Measurements from ENCODE around the gene BMF.
"Not testable (repeated sequence)": the region's sequence is repeated elsewhere in the genome, so short reads cannot be mapped to it uniquely, and the experiment has no call there.

Gene BMF

GRCh38 chr15:40115106-40115505, 6.4 kb upstream of the BMF start:
- not testable (repeated sequence) for H2BK15ac ChIP-seq (ENCODE audit: low read depth, poor library complexity, severe bottlenecking); H2BK120ac ChIP-seq (ENCODE audit: low read depth, low read length); H3K18ac ChIP-seq (ENCODE audit: low read depth in 1 of 2, low read length in 2 of 2); H3K4ac ChIP-seq (ENCODE audit: low read depth in 1 of 2, low read length in 2 of 2); H2AK5ac ChIP-seq (ENCODE audit: low read length, severe bottlenecking); H2BK5ac ChIP-seq (ENCODE audit: low read depth, low read length, poor library complexity, severe bottlenecking); H3K4me2 ChIP-seq (ENCODE audit: low read length, poor library complexity, severe bottlenecking); H2BK12ac ChIP-seq (ENCODE audit: low read length in 2 of 2); H3K4me1 ChIP-seq (ENCODE audit: control insufficient read depth, insufficient read depth, low read depth, low read length); H3K4me3 ChIP-seq (ENCODE audit: insufficient read depth in 1 of 2, low read depth in 1 of 2, low read length in 2 of 2); H3K9ac ChIP-seq (ENCODE audit: low read length); H3K14ac ChIP-seq (ENCODE audit: low read length in 2 of 2); H3K9me3 ChIP-seq (ENCODE audit: control insufficient read depth, low read length); H3K27ac ChIP-seq (ENCODE audit: low read length, poor library complexity, severe bottlenecking); H3K36me3 ChIP-seq (ENCODE audit: control insufficient read depth in 1 of 2, insufficient read depth in 2 of 2, low read depth in 1 of 2, low read length in 2 of 2); H2AFZ ChIP-seq (ENCODE audit: low read depth, low read length); H3K79me1 ChIP-seq (replicated peaks; ENCODE audit: low read length, poor library complexity, severe bottlenecking); H3K23ac ChIP-seq (ENCODE audit: low read length in 2 of 2); H4K91ac ChIP-seq (ENCODE audit: low read length); H4K8ac ChIP-seq (ENCODE audit: low read length); DNase-seq
- 94% methylated on average over 14 of the region's 14 CpGs for WGBS
- peaks cover 3 to 45% of the 10 kb centered on the region in 2 experiments for H3K27me3 ChIP-seq (ENCODE audit: control insufficient read depth in 1 of 2, insufficient read depth in 1 of 2, low read length in 2 of 2)

- H2BK15ac ChIP-seq (ENCODE audit: low read depth, poor library complexity, severe bottlenecking), result no peak overlapping the region
Observed at GRCh38 chr15:40114218-40114617, 5.5 kb upstream of the BMF start.

GRCh38 chr15:40112789-40113188, 4.1 kb upstream of the BMF start:
- Histone ChIP-seq H3K27ac (ENCODE audit: low read length, poor library complexity, severe bottlenecking) (no peak overlapping the region), H3K9me3 (ENCODE audit: control insufficient read depth, low read length) (no peaks in the 10 kb centered on the region), H3K4ac (ENCODE audit: low read depth in 1 of 2, low read length in 2 of 2) (no peak overlapping the region), H2BK12ac (ENCODE audit: low read length in 2 of 2) (no peak overlapping the region), H2BK15ac (ENCODE audit: low read depth, poor library complexity, severe bottlenecking) (no peak overlapping the region), H2BK5ac (ENCODE audit: low read depth, low read length, poor library complexity, severe bottlenecking) (no peak overlapping the region), H2AK5ac (ENCODE audit: low read length, severe bottlenecking) (no peak overlapping the region), H3K27me3 (ENCODE audit: control insufficient read depth in 1 of 2, insufficient read depth in 1 of 2, low read length in 2 of 2) (peaks cover 3 to 45% of the 10 kb centered on the region in 2 experiments), H3K4me3 (ENCODE audit: insufficient read depth in 1 of 2, low read depth in 1 of 2, low read length in 2 of 2) (no peak overlapping the region), H3K4me1 (ENCODE audit: control insufficient read depth, insufficient read depth, low read depth, low read length) (peaks cover 12% of the 10 kb centered on the region), H4K91ac (ENCODE audit: low read length) (peak overlapping the region; percentile 61), H2AFZ (ENCODE audit: low read depth, low read length) (no peak overlapping the region), H3K18ac (ENCODE audit: low read depth in 1 of 2, low read length in 2 of 2) (no peak overlapping the region), H3K9ac (ENCODE audit: low read length) (no peak overlapping the region), H2BK120ac (ENCODE audit: low read depth, low read length) (no peak overlapping the region), H3K79me1 (replicated peaks; ENCODE audit: low read length, poor library complexity, severe bottlenecking) (peaks cover 2% of the 10 kb centered on the region), H3K4me2 (ENCODE audit: low read length, poor library complexity, severe bottlenecking) (no peak overlapping the region), H3K14ac (ENCODE audit: low read length in 2 of 2) (no peak overlapping the region), H3K36me3 (ENCODE audit: control insufficient read depth in 1 of 2, insufficient read depth in 2 of 2, low read depth in 1 of 2, low read length in 2 of 2) (no peaks in the 10 kb centered on the region), H3K23ac (ENCODE audit: low read length in 2 of 2) (no peak overlapping the region), H4K8ac (ENCODE audit: low read length) (no peak overlapping the region)
- 87% methylated on average over 24 of the region's 24 CpGs for WGBS
- no peak for DNase-seq

More at GRCh38 chr15:40114218-40114617, 5.5 kb upstream of the BMF start:
- Histone ChIP-seq H3K4me3 (ENCODE audit: insufficient read depth in 1 of 2, low read depth in 1 of 2, low read length in 2 of 2) (no peak overlapping the region), H3K9me3 (ENCODE audit: control insufficient read depth, low read length) (no peaks in the 10 kb centered on the region), H2BK120ac (ENCODE audit: low read depth, low read length) (no peak overlapping the region), H3K14ac (ENCODE audit: low read length in 2 of 2) (no peak overlapping the region), H3K36me3 (ENCODE audit: control insufficient read depth in 1 of 2, insufficient read depth in 2 of 2, low read depth in 1 of 2, low read length in 2 of 2) (no peaks in the 10 kb centered on the region), H2AK5ac (ENCODE audit: low read length, severe bottlenecking) (no peak overlapping the region), H2BK12ac (ENCODE audit: low read length in 2 of 2) (no peak overlapping the region), H3K9ac (ENCODE audit: low read length) (no peak overlapping the region), H2BK5ac (ENCODE audit: low read depth, low read length, poor library complexity, severe bottlenecking) (no peak overlapping the region), H3K23ac (ENCODE audit: low read length in 2 of 2) (no peak overlapping the region), H3K79me1 (replicated peaks; ENCODE audit: low read length, poor library complexity, severe bottlenecking) (no peaks in the 10 kb centered on the region), H4K8ac (ENCODE audit: low read length) (no peak overlapping the region), H3K4me2 (ENCODE audit: low read length, poor library complexity, severe bottlenecking) (no peak overlapping the region), H2AFZ (ENCODE audit: low read depth, low read length) (no peak overlapping the region), H3K27me3 (ENCODE audit: control insufficient read depth in 1 of 2, insufficient read depth in 1 of 2, low read length in 2 of 2) (peaks cover 3 to 45% of the 10 kb centered on the region in 2 experiments), H3K27ac (ENCODE audit: low read length, poor library complexity, severe bottlenecking) (no peak overlapping the region), H3K18ac (ENCODE audit: low read depth in 1 of 2, low read length in 2 of 2) (no peak overlapping the region), H4K91ac (ENCODE audit: low read length) (no peak overlapping the region), H3K4ac (ENCODE audit: low read depth in 1 of 2, low read length in 2 of 2) (no peak overlapping the region), H3K4me1 (ENCODE audit: control insufficient read depth, insufficient read depth, low read depth, low read length) (peaks cover 11% of the 10 kb centered on the region)
- no peak for DNase-seq
- WGBS, result 100% methylated on average over 1 of the region's 2 CpGs

GRCh38 chr15:40111888-40112287, 3.2 kb upstream of the BMF start:
- H3K79me1 ChIP-seq (replicated peaks; ENCODE audit: low read length, poor library complexity, severe bottlenecking), result peaks cover 3% of the 10 kb centered on the region
- H3K4ac ChIP-seq (ENCODE audit: low read depth in 1 of 2, low read length in 2 of 2), result no peak overlapping the region
- H3K23ac ChIP-seq (ENCODE audit: low read length in 2 of 2), result no peak overlapping the region

More at GRCh38 chr15:40111888-40112287, 3.2 kb upstream of the BMF start:
- Histone ChIP-seq H4K91ac (ENCODE audit: low read length) (no peak overlapping the region), H2BK12ac (ENCODE audit: low read length in 2 of 2) (no peak overlapping the region), H3K27ac (ENCODE audit: low read length, poor library complexity, severe bottlenecking) (no peak overlapping the region), H3K4me3 (ENCODE audit: insufficient read depth in 1 of 2, low read depth in 1 of 2, low read length in 2 of 2) (no peak overlapping the region), H3K36me3 (ENCODE audit: control insufficient read depth in 1 of 2, insufficient read depth in 2 of 2, low read depth in 1 of 2, low read length in 2 of 2) (no peaks in the 10 kb centered on the region), H3K18ac (ENCODE audit: low read depth in 1 of 2, low read length in 2 of 2) (peak overlapping the region in 1 of 2 experiments; percentile 0), H3K27me3 (ENCODE audit: control insufficient read depth in 1 of 2, insufficient read depth in 1 of 2, low read length in 2 of 2) (peaks cover 3 to 40% of the 10 kb centered on the region in 2 experiments), H3K14ac (ENCODE audit: low read length in 2 of 2) (no peak overlapping the region), H2AK5ac (ENCODE audit: low read length, severe bottlenecking) (no peak overlapping the region), H2BK5ac (ENCODE audit: low read depth, low read length, poor library complexity, severe bottlenecking) (no peak overlapping the region), H3K9ac (ENCODE audit: low read length) (no peak overlapping the region), H2BK120ac (ENCODE audit: low read depth, low read length) (no peak overlapping the region), H2BK15ac (ENCODE audit: low read depth, poor library complexity, severe bottlenecking) (no peak overlapping the region), H3K4me1 (ENCODE audit: control insufficient read depth, insufficient read depth, low read depth, low read length) (peaks cover 18% of the 10 kb centered on the region), H3K9me3 (ENCODE audit: control insufficient read depth, low read length) (no peaks in the 10 kb centered on the region), H3K4me2 (ENCODE audit: low read length, poor library complexity, severe bottlenecking) (no peak overlapping the region), H2AFZ (ENCODE audit: low read depth, low read length) (no peak overlapping the region), H4K8ac (ENCODE audit: low read length) (no peak overlapping the region)
- DNase-seq, result no peak
- 41% methylated on average over 1 of the region's 2 CpGs for WGBS
